BLaER1 (cell line): Measurements from ENCODE around the gene SLC16A1.

ENCODE experiments used
- H3K27ac ChIP-seq: shearing (Covaris generic); formaldehyde crosslinking; 2 replicates; pipeline ENCODE4 v1.8.1; 2022
- H3K27me3 ChIP-seq: shearing (Covaris generic); formaldehyde crosslinking; 2 replicates; pipeline ENCODE4 v1.8.1; 2022
- H3K36me3 ChIP-seq: shearing (Covaris generic); formaldehyde crosslinking; 2 replicates; pipeline ENCODE4 v1.8.1; 2022
- H3K4me1 ChIP-seq: shearing (Covaris generic); formaldehyde crosslinking; 2 replicates; pipeline ENCODE4 v1.8.1; 2022
- H3K4me2 ChIP-seq: shearing (Covaris generic); formaldehyde crosslinking; 2 replicates; pipeline ENCODE4 v1.8.1; 2022
- H3K4me3 ChIP-seq: shearing (Covaris generic); formaldehyde crosslinking; 2 replicates; pipeline ENCODE4 v1.8.1; 2022
- H3K9ac ChIP-seq: shearing (Covaris generic); formaldehyde crosslinking; 2 replicates; pipeline ENCODE4 v1.8.1; 2022
- H3K9me3 ChIP-seq: shearing (Covaris generic); formaldehyde crosslinking; 2 replicates; pipeline ENCODE4 v1.8.1; 2022
- H4K20me1 ChIP-seq: shearing (Covaris generic); formaldehyde crosslinking; 2 replicates; pipeline ENCODE4 v1.8.1; 2022
- Cebpa-rat ChIP-seq: shearing (Covaris generic); IDR thresholded peaks from 2 replicates; pipeline ENCODE4 v1.8.1; 2022

SLC16A1 gene

GRCh38 chr1:112877750-112878149, 78.2 kb downstream of the SLC16A1 start:
- Histone ChIP-seq H3K27ac (no peak overlapping the region), H3K4me1 (peaks cover 23% of the 10 kb centered on the region), H4K20me1 (no peaks in the 10 kb centered on the region), H3K9ac (no peak overlapping the region), H3K4me2 (no peak overlapping the region), H3K4me3 (no peak overlapping the region), H3K27me3 (no peaks in the 10 kb centered on the region), H3K9me3 (no peaks in the 10 kb centered on the region), H3K36me3 (no peaks in the 10 kb centered on the region)
- no peak for TF ChIP-seq Cebpa-rat

GRCh38 chr1:112876315-112876714, 79.7 kb downstream of the SLC16A1 start:
- Histone ChIP-seq H3K4me3 (no peak overlapping the region), H3K27me3 (no peaks in the 10 kb centered on the region), H3K27ac (no peak overlapping the region), H3K4me2 (no peak overlapping the region), H4K20me1 (no peaks in the 10 kb centered on the region), H3K36me3 (no peaks in the 10 kb centered on the region), H3K9ac (no peak overlapping the region), H3K9me3 (no peaks in the 10 kb centered on the region), H3K4me1 (peaks cover 18% of the 10 kb centered on the region)
- TF ChIP-seq Cebpa-rat = no peak

GRCh38 chr1:112872551-112872962, 83.4 kb downstream of the SLC16A1 start:
- Histone ChIP-seq H3K27ac (no peak overlapping the region), H4K20me1 (no peaks in the 10 kb centered on the region), H3K9ac (no peak overlapping the region), H3K4me1 (peaks cover 18% of the 10 kb centered on the region), H3K9me3 (no peaks in the 10 kb centered on the region), H3K4me2 (no peak overlapping the region), H3K36me3 (no peaks in the 10 kb centered on the region), H3K4me3 (no peak overlapping the region), H3K27me3 (no peaks in the 10 kb centered on the region)
- no peak for TF ChIP-seq Cebpa-rat

GRCh38 chr1:112870887-112871646, 84.9 kb downstream of the SLC16A1 start:
- H3K4me2 ChIP-seq = no peak overlapping the region
- H3K9ac ChIP-seq = no peak overlapping the region
- no peaks in the 10 kb centered on the region for H3K27me3 ChIP-seq
- H3K36me3 ChIP-seq = no peaks in the 10 kb centered on the region
- no peak overlapping the region for H3K4me3 ChIP-seq
- no peak overlapping the region for H3K27ac ChIP-seq
- peaks cover 18% of the 10 kb centered on the region for H3K4me1 ChIP-seq
- H4K20me1 ChIP-seq = no peaks in the 10 kb centered on the region
- H3K9me3 ChIP-seq = no peaks in the 10 kb centered on the region
- TF ChIP-seq Cebpa-rat = no peak

- Histone ChIP-seq H3K9me3 (no peaks in the 10 kb centered on the region), H4K20me1 (no peaks in the 10 kb centered on the region), H3K36me3 (no peaks in the 10 kb centered on the region), H3K4me3 (no peak overlapping the region), H3K9ac (no peak overlapping the region), H3K4me2 (no peak overlapping the region), H3K27ac (no peak overlapping the region), H3K27me3 (no peaks in the 10 kb centered on the region), H3K4me1 (peaks cover 18% of the 10 kb centered on the region)
- no peak for TF ChIP-seq Cebpa-rat
Measured at GRCh38 chr1:112869895-112870294, 86.1 kb downstream of the SLC16A1 start.

GRCh38 chr1:112868191-112868590, 87.8 kb downstream of the SLC16A1 start:
- no peak overlapping the region for H3K4me3 ChIP-seq
- no peaks in the 10 kb centered on the region for H3K36me3 ChIP-seq
- no peak overlapping the region for H3K4me2 ChIP-seq
- H3K9me3 ChIP-seq = no peaks in the 10 kb centered on the region
- no peak for TF ChIP-seq Cebpa-rat
- no peak overlapping the region for H3K9ac ChIP-seq
- peaks cover 7% of the 10 kb centered on the region for H3K4me1 ChIP-seq
- H4K20me1 ChIP-seq = no peaks in the 10 kb centered on the region
- H3K27ac ChIP-seq = no peak overlapping the region
- H3K27me3 ChIP-seq = no peaks in the 10 kb centered on the region

GRCh38 chr1:112866981-112867380, 89.0 kb downstream of the SLC16A1 start:
- H3K27me3 ChIP-seq = no peaks in the 10 kb centered on the region
- no peak overlapping the region for H3K9ac ChIP-seq
- H3K4me1 ChIP-seq = no peaks in the 10 kb centered on the region
- no peak for TF ChIP-seq Cebpa-rat
- no peaks in the 10 kb centered on the region for H4K20me1 ChIP-seq
- no peak overlapping the region for H3K4me3 ChIP-seq
- H3K9me3 ChIP-seq = no peaks in the 10 kb centered on the region
- no peak overlapping the region for H3K27ac ChIP-seq
- H3K36me3 ChIP-seq = no peaks in the 10 kb centered on the region
- no peak overlapping the region for H3K4me2 ChIP-seq

GRCh38 chr1:112866151-112866550, 89.8 kb downstream of the SLC16A1 start:
- H3K9ac ChIP-seq = no peak overlapping the region
- no peaks in the 10 kb centered on the region for H4K20me1 ChIP-seq
- H3K4me2 ChIP-seq = no peak overlapping the region
- no peak overlapping the region for H3K4me3 ChIP-seq
- TF ChIP-seq Cebpa-rat = no peak
- H3K27ac ChIP-seq = no peak overlapping the region
- H3K27me3 ChIP-seq = no peaks in the 10 kb centered on the region
- H3K4me1 ChIP-seq = no peaks in the 10 kb centered on the region
- no peaks in the 10 kb centered on the region for H3K36me3 ChIP-seq
- no peaks in the 10 kb centered on the region for H3K9me3 ChIP-seq

- Histone ChIP-seq H3K4me2 (no peak overlapping the region), H4K20me1 (no peaks in the 10 kb centered on the region), H3K4me1 (no peaks in the 10 kb centered on the region), H3K4me3 (no peak overlapping the region), H3K27ac (no peak overlapping the region), H3K27me3 (no peaks in the 10 kb centered on the region), H3K36me3 (no peaks in the 10 kb centered on the region), H3K9ac (no peak overlapping the region), H3K9me3 (no peaks in the 10 kb centered on the region)
- no peak for TF ChIP-seq Cebpa-rat
Measured at GRCh38 chr1:112862753-112863426, 93.1 kb downstream of the SLC16A1 start.
